ENCODE measurements around the gene TCOF1. TPM values are rescaled to one million over a fixed set of nuclear protein-coding genes. Genes with fewer than 3 reads are reported as not detected.

TCOF1 gene
- total and polyA plus RNA-seq, 2 of the 8 experiments (the other 6 are each of a cell fraction or from before 2014, with no cell fraction given) = 35.9 to 170 TPM

GRCh38 chr5:150333400-150333799, 24.1 kb upstream of the TCOF1 start (continued):
- TF ChIP-seq HDAC6 (IDR thresholded peaks at IDR 0.05; ENCODE audit: low read depth, low read length) (no peak), SUZ12 (IDR thresholded peaks at IDR 0.05; ENCODE audit: low read length) (no peak), GTF2F1 (IDR thresholded peaks at IDR 0.05; ENCODE audit: borderline replicate concordance, low read depth, low read length) (no peak), ZNF274 (IDR thresholded peaks at IDR 0.05; ENCODE audit: borderline replicate concordance, extremely low read depth, low read length) (no peak)
